ENCODE measurements around the gene LY6G5C.

LY6G5C gene

GRCh38 chr6:31636698-31637596 lies 43.9 kb downstream of the LY6G5C start:
- no peak for DNase-seq

- no peak for DNase-seq
Observed at GRCh38 chr6:31634969-31635575, 45.8 kb downstream of the LY6G5C start.

- DNase-seq, result no peak
Observed at GRCh38 chr6:31634131-31634530, 46.7 kb downstream of the LY6G5C start.

- DNase-seq, result no peak
Observed at GRCh38 chr6:31633447-31633846, 47.4 kb downstream of the LY6G5C start.

- no peak for DNase-seq
Observed at GRCh38 chr6:31632279-31632946, 48.5 kb downstream of the LY6G5C start.

GRCh38 chr6:31631681-31632278 lies 49.1 kb downstream of the LY6G5C start:
- DNase-seq, result no peak

- no peak for DNase-seq
Observed at GRCh38 chr6:31631209-31631608, 49.7 kb downstream of the LY6G5C start.

GRCh38 chr6:31630177-31630934 lies 50.5 kb downstream of the LY6G5C start:
- no peak for DNase-seq

- no peak for DNase-seq
Observed at GRCh38 chr6:31629014-31629413, 51.9 kb downstream of the LY6G5C start.

- DNase-seq, result no peak
Observed at GRCh38 chr6:31627690-31628287, 53.1 kb downstream of the LY6G5C start.

GRCh38 chr6:31626952-31627351 lies 53.9 kb downstream of the LY6G5C start:
- DNase-seq, result no peak

All from NCI-H526 (cell line).